Measurements from ENCODE around the gene IGF1. TPM values are rescaled to one million over a fixed set of nuclear protein-coding genes. Genes with fewer than 3 reads are reported as not detected.

The IGF1 gene
- total and polyA plus RNA-seq, 5 donors = 4.7 to 71.9 (median 6.5) TPM

DNA sequence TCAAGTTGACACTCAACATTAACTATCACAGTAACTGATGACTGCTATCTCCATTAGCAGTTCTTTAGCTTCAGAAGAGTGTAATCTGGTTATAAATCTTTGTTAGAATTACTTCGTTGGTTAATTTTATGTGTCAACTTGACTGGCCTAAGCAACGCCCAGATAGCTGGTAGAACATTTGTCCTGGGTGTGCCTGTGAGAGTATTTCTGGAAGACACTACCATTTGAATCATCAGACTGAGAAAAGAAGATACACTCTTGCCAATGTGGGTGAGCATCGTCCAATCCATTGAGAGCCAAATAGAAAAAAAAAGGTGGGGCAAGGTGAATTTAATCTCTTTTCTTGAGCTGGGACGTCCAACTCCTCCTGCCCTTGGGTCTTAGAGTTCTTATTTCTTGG, 129.0 kb downstream of the IGF1 start:
- Histone ChIP-seq H3K27me3 (ENCODE audit: control insufficient read depth, insufficient read depth) (no peaks in the 10 kb centered on the region), H3K27ac (ENCODE audit: low read length) (no peak overlapping the region), H3K4me3 (ENCODE audit: low read length) (no peak overlapping the region), H3K9me3 (ENCODE audit: control insufficient read depth, low read length) (no peaks in the 10 kb centered on the region), H3K4me1 (ENCODE audit: control insufficient read depth, insufficient read depth, low read length) (no peaks in the 10 kb centered on the region)
- 62% methylated on average over 4 of the region's 4 CpGs for WGBS
- ATAC-seq = no peak
- no peak for DNase-seq
- intact Hi-C loops (cut with DNase I) = no loop called here

DNA sequence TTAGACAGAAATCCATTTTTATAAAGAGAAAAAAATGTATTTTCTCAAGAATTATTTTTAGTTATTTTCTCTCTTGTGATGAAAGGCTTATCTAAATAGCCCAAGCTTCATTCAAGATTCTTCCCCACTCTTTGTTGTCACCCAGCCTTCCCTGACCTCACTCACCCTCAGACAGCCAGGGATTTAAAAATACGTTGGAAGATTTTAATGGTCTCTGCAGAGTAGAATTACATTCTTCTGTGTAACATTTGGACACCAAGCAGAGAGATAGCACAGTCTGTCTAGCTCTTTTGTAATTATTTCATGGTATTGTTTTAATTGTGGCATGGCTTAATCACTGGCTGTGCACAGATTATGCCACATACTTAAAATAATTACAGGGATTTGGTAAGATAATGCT, 130.3 kb downstream of the IGF1 start:
- intact Hi-C loops (cut with DNase I) = no loop called here
- H3K27me3 ChIP-seq (ENCODE audit: control insufficient read depth, insufficient read depth) = no peaks in the 10 kb centered on the region
- no peak overlapping the region for H3K4me3 ChIP-seq (ENCODE audit: low read length)
- DNase-seq (no peak), ATAC-seq (peak in 1 of 2 donors; percentile 71)
- no peaks in the 10 kb centered on the region for H3K9me3 ChIP-seq (ENCODE audit: control insufficient read depth, low read length)
- 14% methylated on average over 1 of the region's 1 CpG for WGBS
- H3K27ac ChIP-seq (ENCODE audit: low read length) = no peak overlapping the region
- H3K4me1 ChIP-seq (ENCODE audit: control insufficient read depth, insufficient read depth, low read length) = no peaks in the 10 kb centered on the region

DNA sequence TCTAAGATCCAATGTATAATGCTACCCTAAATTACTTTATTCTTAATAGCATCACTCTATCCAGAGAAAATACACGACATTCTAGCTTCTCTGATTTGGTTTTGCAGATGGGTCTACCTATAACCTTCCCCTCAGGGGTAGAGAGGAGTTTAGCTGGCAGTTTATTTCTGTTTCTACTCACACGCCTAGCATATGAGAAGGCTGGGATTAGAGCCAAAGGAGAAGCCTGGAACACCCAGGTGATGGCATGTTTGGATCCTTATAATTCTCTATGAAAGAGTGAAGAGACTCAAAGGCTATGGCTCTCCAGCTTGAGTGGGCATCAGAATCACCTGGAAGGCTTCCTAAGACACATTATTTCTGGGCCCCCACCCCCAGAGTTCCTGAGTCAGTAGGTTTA, 131.3 kb downstream of the IGF1 start:
- ATAC-seq = peak in 1 of 2 donors; percentile 41
- no peak overlapping the region for H3K4me3 ChIP-seq (ENCODE audit: low read length)
- H3K4me1 ChIP-seq (ENCODE audit: control insufficient read depth, insufficient read depth, low read length) = no peaks in the 10 kb centered on the region
- no peak for DNase-seq
- H3K27me3 ChIP-seq (ENCODE audit: control insufficient read depth, insufficient read depth) = no peaks in the 10 kb centered on the region
- 70% methylated on average over 2 of the region's 2 CpGs for WGBS
- no peaks in the 10 kb centered on the region for H3K9me3 ChIP-seq (ENCODE audit: control insufficient read depth, low read length)
- no peak overlapping the region for H3K27ac ChIP-seq (ENCODE audit: low read length)
- intact Hi-C loops (cut with DNase I) = no loop called here

DNA sequence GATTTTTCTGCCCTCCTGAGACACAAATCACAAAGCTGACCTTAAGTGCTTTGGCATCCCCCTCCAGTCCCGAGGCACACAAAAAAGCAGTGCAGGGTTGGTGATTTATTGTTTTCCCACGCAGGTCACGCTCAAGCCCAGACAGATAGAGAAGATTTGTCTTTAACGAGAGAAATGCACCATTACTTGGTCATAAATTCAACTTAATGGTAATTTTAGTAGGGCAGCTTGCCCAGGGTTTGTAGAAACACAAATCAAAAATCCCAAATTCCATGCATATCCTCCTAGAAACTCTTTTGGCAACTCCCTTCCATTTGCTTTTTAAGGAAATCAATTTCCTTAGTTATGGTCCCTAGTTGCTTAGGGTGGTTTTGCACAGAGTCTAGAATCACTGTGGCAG, 132.6 kb downstream of the IGF1 start:
- no peak for ATAC-seq
- intact Hi-C loops (cut with DNase I) = no loop called here
- H3K9me3 ChIP-seq (ENCODE audit: control insufficient read depth, low read length) = no peaks in the 10 kb centered on the region

More for the DNA sequence above, 132.6 kb downstream of the IGF1 start:
- Histone ChIP-seq H3K4me1 (ENCODE audit: control insufficient read depth, insufficient read depth, low read length) (no peaks in the 10 kb centered on the region), H3K27me3 (ENCODE audit: control insufficient read depth, insufficient read depth) (no peaks in the 10 kb centered on the region), H3K27ac (ENCODE audit: low read length) (no peak overlapping the region), H3K4me3 (ENCODE audit: low read length) (no peak overlapping the region)
- 60% methylated on average over 4 of the region's 4 CpGs for WGBS
- DNase-seq = no peak
